SH-SY5Y (cell line): ENCODE results near the gene ADGRD2.

Experiments
- GATA2 ChIP-seq: IDR thresholded peaks from 2 replicates; pipeline ENCODE4 v1.6.1; 2011; ENCODE audit warnings: mild to moderate bottlenecking, low read depth, low read length
- GATA3 ChIP-seq: IDR thresholded peaks from 2 replicates; pipeline ENCODE4 v1.6.1; 2011; ENCODE audit warnings: low read depth, mild to moderate bottlenecking, low read length, moderate library complexity

DNA sequence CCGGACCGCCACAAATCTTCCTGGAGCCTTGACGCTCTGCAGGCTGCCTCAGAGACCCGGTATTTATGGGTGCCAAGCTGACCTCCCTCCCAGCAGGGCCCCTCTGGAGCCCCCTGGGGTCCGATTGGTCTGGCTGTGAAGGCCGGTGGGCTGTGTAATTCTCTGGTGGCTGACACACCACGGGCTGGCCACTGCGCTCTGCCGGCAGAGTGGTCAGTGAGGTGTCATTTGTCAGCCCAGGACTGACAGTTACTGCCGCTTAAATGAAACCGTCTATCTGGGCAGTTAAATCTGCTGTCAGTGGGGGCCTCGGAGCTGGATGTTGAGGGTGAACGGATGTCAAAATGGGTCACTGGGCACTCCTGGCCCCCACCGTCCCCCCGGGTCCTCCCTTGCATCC lies 46.2 kb downstream of the ADGRD2 start:
- TF ChIP-seq GATA2 (no peak), GATA3 (no peak)
